ENCODE measurements around the gene REL.

GRCh38 chr2:60838481-60838880 lies 42.9 kb upstream of the REL start:
- TF ChIP-seq REST (IDR thresholded peaks at IDR 0.05; ENCODE audit: insufficient read depth in 1 of 2, low read depth in 2 of 2, low read length in 2 of 2), result no peak
- TF ChIP-seq POLR2AphosphoS5 (IDR thresholded peaks at IDR 0.05; ENCODE audit: low read depth, low read length), result no peak
- no peak for TF ChIP-seq SIN3A (IDR thresholded peaks at IDR 0.05; ENCODE audit: borderline replicate concordance, insufficient read depth, low read length)
- no peak for TF ChIP-seq TAF1 (IDR thresholded peaks at IDR 0.05; ENCODE audit: borderline replicate concordance, insufficient read depth, low read length)
